WTC11 (cell line): ENCODE results near the gene DDX10.

ENCODE experiments used
- JUN ChIP-seq: sonication (generic); formaldehyde crosslinking; IDR thresholded peaks from 2 replicates; pipeline ENCODE4 v1.8.0; 2023; ENCODE audit warnings: mild to moderate bottlenecking, missing genetic modification reagents
- TF ChIP-seq, protein P1 (sequence below): fragments of 250-450 bp; sonication (Bioruptor Pico); conservative IDR thresholded peaks from 2 replicates; pipeline ENCODE4 v1.9.0; 2021; ENCODE audit warnings: mild to moderate bottlenecking

DNA sequence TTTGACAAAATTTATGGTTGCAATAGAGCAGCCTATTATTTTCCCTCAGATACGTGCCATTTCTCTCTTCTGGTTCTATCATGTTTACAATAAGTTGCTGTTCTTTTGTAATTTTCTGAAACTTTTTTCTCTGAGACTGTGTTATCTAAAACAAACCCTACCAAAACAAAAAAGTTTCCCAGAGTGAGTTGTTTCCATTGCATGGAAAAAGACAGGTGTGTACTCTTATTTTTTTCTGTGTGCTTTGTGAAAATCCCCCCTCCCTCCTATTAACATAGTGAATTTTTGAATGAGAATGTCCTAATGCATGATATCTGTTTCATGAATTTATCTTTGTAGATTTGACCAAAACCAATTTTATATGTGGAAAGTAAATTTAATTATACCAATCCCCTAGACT, 137.6 kb downstream of the DDX10 start:
- TF ChIP-seq, protein P1, sequence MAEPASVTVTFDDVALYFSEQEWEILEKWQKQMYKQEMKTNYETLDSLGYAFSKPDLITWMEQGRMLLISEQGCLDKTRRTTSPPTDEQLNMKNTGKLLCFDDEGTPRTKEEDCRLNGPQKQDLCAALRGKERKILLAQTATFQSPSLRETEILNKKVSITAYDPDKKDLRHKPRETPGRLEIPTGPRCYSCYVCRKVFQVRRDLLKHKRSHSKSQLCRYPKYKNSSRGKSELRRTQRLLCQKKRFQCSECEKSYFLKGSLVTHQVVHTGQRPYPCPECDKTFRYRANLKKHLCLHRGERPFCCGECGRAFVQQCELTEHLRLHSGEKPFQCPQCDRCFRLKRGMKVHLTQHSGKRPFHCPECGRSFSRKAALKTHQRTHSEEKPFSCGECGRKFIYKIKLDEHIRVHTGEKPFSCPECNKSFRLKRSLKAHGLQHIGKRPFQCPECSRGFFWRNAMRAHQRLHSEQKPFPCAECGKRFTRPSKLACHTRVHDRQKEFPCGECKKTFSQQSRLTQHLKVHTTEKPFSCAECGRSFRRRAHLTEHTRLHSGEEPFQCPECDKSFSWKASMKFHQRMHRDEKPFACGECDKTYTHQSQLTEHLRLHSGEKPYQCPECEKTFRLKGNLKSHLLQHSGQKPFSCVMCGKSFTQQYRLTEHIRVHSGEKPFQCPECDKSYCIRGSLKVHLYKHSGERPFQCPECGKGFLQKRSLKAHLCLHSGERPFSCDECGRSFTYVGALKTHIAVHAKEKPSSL = no peak
- no peak for TF ChIP-seq JUN (CRISPR knock-in tag)
